H1 (cell line): ENCODE results near the gene LAX1. TPM values are rescaled to one million over a fixed set of nuclear protein-coding genes. Genes with fewer than 3 reads are reported as not detected.

ENCODE experiments used
- CBX5 ChIP-seq: fragments of 300-800, 300-1000 bp; sonication (generic); IDR thresholded peaks from 2 replicates; pipeline ENCODE4 v1.7.1; 2016; ENCODE audit warnings: antibody characterized with exemption, low read length, low read depth
- FOSL1 ChIP-seq: IDR thresholded peaks from 2 replicates; pipeline ENCODE4 v1.6.1; 2011; ENCODE audit warnings: mild to moderate bottlenecking, low read depth, low read length, moderate library complexity; ENCODE audit not compliant: insufficient read depth
- KDM5A ChIP-seq: fragments of 200-600 bp; IDR thresholded peaks from 2 replicates; pipeline ENCODE4 v1.7.1; 2012; ENCODE audit warnings: mild to moderate bottlenecking, low read length, inconsistent platforms, mixed read lengths
- NANOG ChIP-seq: IDR thresholded peaks from 2 replicates; pipeline ENCODE4 v1.6.1; 2011; ENCODE audit warnings: low read length, low read depth, mild to moderate bottlenecking, inconsistent platforms; ENCODE audit not compliant: insufficient read depth, poor library complexity, severe bottlenecking
- POLR2A ChIP-seq, 2 experiments: IDR thresholded peaks; 1 replicate in 1 of 2; 2 replicates in 1 of 2; pipeline ENCODE4 v1.6.1; 2011; ENCODE audit warnings: low read depth in 2 of 2, low read length in 2 of 2, mild to moderate bottlenecking in 2 of 2; ENCODE audit errors: control extremely low read depth in 1 of 2
- SAP30 ChIP-seq: fragments of 300-600 bp; sonication (generic); IDR thresholded peaks from 2 replicates; pipeline ENCODE4 v1.7.1; 2012; ENCODE audit warnings: low read length, moderate library complexity, mild to moderate bottlenecking, inconsistent platforms; ENCODE audit not compliant: insufficient read depth, insufficient replicate concordance
- ZNF274 ChIP-seq: IDR thresholded peaks from 2 replicates; pipeline ENCODE4 v1.7.0; 2012; ENCODE audit warnings: low read length, borderline replicate concordance; ENCODE audit errors: extremely low read depth
- polyA plus RNA-seq, 7 experiments: library from polyadenylated mRNA; depleted of rRNA in 3 of 7; stranded (reverse) in 5 of 7; unstranded in 2 of 7; fragments of >200 nt in 5 of 7; fragments of 200-250 nt in 2 of 7; gene quantifications; 1 replicate in 5 of 7; 2 replicates in 1 of 7; 4 replicates in 1 of 7; pipeline versions ENCODE4 v1.2.1 to v1.2.3, GENCODE V29; 2011 to 2013; ENCODE audit warnings: missing spikeins in 2 of 7, mixed read lengths in 2 of 7
- total RNA-seq: library from RNA; stranded (reverse); fragmentation: NEBNext Ultra II Directional; extraction: Animal tissue kit (Norgen Biotek cat#: 25700); gene quantifications from 2 replicates; pipeline ENCODE4 v1.2.1, GENCODE V29; 2021

The LAX1 gene
- total and polyA plus RNA-seq, 2 of the 8 experiments (the other 6 are each of a cell fraction or from before 2014, with no cell fraction given): 0.11 TPM; not detected in 1

DNA sequence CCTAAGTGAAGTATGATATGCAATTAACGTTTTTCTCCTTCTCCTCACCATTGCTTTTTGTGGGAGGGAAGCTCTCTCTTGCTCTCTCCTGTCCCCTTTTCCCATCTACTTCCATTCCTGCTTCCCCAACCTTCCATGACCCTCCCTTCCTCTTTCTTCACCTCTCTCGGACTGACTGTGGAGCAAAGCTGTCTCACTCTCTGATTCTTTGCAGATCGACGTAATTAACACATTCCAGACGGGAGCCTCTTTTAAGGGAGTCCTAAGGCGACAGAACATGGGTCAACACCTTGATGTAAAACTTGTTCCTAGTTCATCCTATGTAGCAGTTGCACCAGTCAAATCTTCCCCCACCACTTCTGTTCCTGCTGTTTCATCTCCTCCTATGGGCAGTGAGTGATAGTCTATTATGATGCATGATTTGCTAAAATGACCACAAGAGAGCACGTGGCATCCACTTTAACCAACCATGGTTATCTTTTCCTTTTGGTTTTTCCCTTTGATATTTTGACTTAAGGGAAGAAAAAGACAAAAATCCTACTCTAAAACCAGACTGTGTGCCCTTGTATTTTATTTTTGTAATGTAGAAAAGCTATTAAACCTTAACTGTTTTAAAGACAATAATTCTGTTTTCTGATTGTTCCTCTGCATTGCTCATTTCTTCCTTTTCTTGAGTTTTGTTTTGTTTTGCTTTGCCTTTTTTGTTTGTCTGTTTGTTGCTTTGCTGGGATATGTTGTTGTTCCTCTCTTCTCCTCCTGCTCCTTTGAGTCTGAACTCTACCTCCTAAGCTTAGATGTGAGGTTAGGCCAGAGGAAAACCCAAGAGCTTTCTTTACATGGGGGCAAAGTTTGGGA, 31.7 kb upstream of the LAX1 start (continued):
- TF ChIP-seq ZNF274: no peak
- no peak for TF ChIP-seq SAP30
- TF ChIP-seq FOSL1: no peak
- no peak for TF ChIP-seq KDM5A
- no peak for TF ChIP-seq POLR2A (IDR thresholded peaks at IDR 0.05; ENCODE audit: control extremely low read depth in 1 of 2, low read depth in 2 of 2, low read length in 2 of 2)
- TF ChIP-seq NANOG: no peak
- no peak for TF ChIP-seq CBX5
